ENCODE measurements around the gene TCERG1L. TPM values are rescaled to one million over a fixed set of nuclear protein-coding genes. Genes with fewer than 3 reads are reported as not detected.

Gene TCERG1L
- total and polyA plus RNA-seq, 2 experiments from 2014 or later: not detected

GRCh38 chr10:131165092-131165491, 146.4 kb downstream of the TCERG1L start:
- H3K79me2 ChIP-seq (ENCODE audit: insufficient read depth): no peaks in the 10 kb centered on the region
- H2AFZ ChIP-seq: no peak overlapping the region
- H3K4me2 ChIP-seq (ENCODE audit: unreplicated experiment): no peak overlapping the region
- TF ChIP-seq EZH2 (IDR thresholded peaks at IDR 0.05; ENCODE audit: insufficient read depth, poor library complexity, severe bottlenecking) (no peak), EZH2phosphoT487 (IDR thresholded peaks at IDR 0.05; ENCODE audit: insufficient read depth, low read depth) (no peak)
- no peaks in the 10 kb centered on the region for H4K20me1 ChIP-seq (ENCODE audit: insufficient read depth)
- H3K9me3 ChIP-seq (ENCODE audit: low read depth): no peaks in the 10 kb centered on the region
- H3K9me2 ChIP-seq (ENCODE audit: insufficient read depth): no peaks in the 10 kb centered on the region
- no peaks in the 10 kb centered on the region for H3K4me1 ChIP-seq (ENCODE audit: insufficient read depth)
- no peak overlapping the region for H3K4me3 ChIP-seq
- H3K27ac ChIP-seq: no peak overlapping the region
- in situ Hi-C loops (cut with MboI): no loop called here
- no peaks in the 10 kb centered on the region for H3K27me3 ChIP-seq (replicated peaks; ENCODE audit: insufficient read depth)
- H3F3A ChIP-seq (ENCODE audit: insufficient read depth): no peaks in the 10 kb centered on the region
- DNase-seq: no peak
- WGBS, 2 experiments (ENCODE audit: low coverage in 1 of 2, low lambda C conversion rate in 2 of 2, missing lambda C conversion rate in 2 of 2): 23 to 24% methylated on average over 7 of the region's 7 CpGs
- H3K9ac ChIP-seq: no peak overlapping the region
- no peaks in the 10 kb centered on the region for H3K36me3 ChIP-seq (ENCODE audit: low read depth)

DNA sequence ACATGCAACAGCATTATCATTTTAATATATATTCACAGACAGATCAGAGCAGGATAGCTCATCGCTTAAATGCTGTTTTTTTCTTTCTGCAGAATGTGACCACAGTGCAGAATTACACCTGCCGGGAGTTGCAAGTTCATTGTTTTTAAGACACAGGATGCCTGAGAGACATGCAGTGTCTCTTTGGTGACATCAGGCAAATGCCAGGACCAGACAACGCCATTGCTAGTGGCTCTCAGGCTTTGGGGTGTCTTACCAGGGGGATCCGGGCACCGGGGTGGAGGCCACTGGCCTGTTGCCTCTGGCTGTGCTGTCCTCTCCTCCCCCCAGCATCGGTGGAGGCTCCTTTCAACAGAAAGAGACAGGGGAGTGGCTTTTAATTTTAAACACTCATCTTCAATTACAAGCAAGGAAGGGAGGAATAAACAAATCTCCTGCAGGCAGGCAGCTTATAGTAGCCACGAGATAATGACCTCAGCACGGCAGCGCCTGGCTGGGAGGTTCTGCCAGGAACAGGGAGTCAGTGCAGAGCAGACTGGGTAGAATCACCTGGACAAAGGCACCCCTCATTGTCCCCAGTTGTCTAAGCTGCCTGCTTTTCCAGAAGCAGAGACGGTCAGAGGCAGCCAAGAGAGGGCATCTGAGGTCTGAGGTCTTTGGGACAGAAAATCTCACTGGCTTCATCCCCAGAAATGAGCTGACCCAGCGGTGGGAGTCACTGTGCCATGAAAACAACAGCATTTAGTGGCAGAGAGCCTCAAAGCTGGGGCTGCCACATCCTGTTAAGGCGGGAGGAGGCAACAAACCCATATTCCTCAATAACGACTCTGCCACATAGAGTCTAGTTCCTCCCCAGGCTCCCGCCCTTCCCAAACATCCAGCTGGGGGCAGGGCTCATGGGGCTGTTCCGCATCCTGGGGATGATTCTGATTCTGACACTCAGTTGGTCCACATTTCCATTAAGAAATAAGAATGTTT, 148.4 kb downstream of the TCERG1L start:
- no peaks in the 10 kb centered on the region for H3K27me3 ChIP-seq (replicated peaks; ENCODE audit: insufficient read depth)
- WGBS, 2 experiments (ENCODE audit: low coverage in 1 of 2, low lambda C conversion rate in 2 of 2, missing lambda C conversion rate in 2 of 2): 13% methylated on average over 15 of the region's 15 CpGs
- H3K79me2 ChIP-seq (ENCODE audit: insufficient read depth): no peaks in the 10 kb centered on the region
- no peaks in the 10 kb centered on the region for H3K9me2 ChIP-seq (ENCODE audit: insufficient read depth)
- no peaks in the 10 kb centered on the region for H3F3A ChIP-seq (ENCODE audit: insufficient read depth)
- no peak overlapping the region for H3K4me2 ChIP-seq (ENCODE audit: unreplicated experiment)
- no peaks in the 10 kb centered on the region for H3K9me3 ChIP-seq (ENCODE audit: low read depth)
- H3K27ac ChIP-seq: no peak overlapping the region
- no peaks in the 10 kb centered on the region for H3K36me3 ChIP-seq (ENCODE audit: low read depth)
- in situ Hi-C loops (cut with MboI): no loop called here
- no peak for DNase-seq
- H4K20me1 ChIP-seq (ENCODE audit: insufficient read depth): no peaks in the 10 kb centered on the region
- no peaks in the 10 kb centered on the region for H3K4me1 ChIP-seq (ENCODE audit: insufficient read depth)
- TF ChIP-seq EZH2 (IDR thresholded peaks at IDR 0.05; ENCODE audit: insufficient read depth, poor library complexity, severe bottlenecking) (no peak), EZH2phosphoT487 (IDR thresholded peaks at IDR 0.05; ENCODE audit: insufficient read depth, low read depth) (no peak)
- no peak overlapping the region for H3K9ac ChIP-seq
- no peak overlapping the region for H3K4me3 ChIP-seq
- H2AFZ ChIP-seq: no peak overlapping the region

DNA sequence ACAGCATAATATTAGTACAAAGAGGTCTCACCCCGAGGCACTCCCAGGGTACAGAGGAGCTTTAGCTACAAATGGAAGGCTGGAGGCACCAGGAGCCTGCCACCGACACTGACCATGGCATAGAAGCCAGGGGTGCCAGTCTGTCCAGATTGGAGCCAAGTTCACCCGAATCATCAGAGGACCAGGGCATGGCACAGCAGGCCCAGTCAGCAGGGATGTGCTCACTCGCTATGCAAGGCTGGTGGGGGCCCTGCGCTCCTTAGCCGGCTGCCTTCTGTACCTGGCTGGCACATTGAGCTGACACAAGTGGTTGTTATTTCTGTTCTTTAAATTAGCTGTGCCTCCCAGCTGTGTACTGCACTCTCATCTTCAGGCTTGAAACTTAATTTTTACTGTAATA, 149.3 kb downstream of the TCERG1L start:
- Histone ChIP-seq H3F3A (ENCODE audit: insufficient read depth) (no peaks in the 10 kb centered on the region), H3K4me2 (ENCODE audit: unreplicated experiment) (no peak overlapping the region), H3K27ac (no peak overlapping the region), H3K4me3 (no peak overlapping the region), H4K20me1 (ENCODE audit: insufficient read depth) (no peaks in the 10 kb centered on the region), H3K4me1 (ENCODE audit: insufficient read depth) (no peaks in the 10 kb centered on the region), H3K9me2 (ENCODE audit: insufficient read depth) (no peaks in the 10 kb centered on the region), H3K27me3 (replicated peaks; ENCODE audit: insufficient read depth) (no peaks in the 10 kb centered on the region), H3K9ac (no peak overlapping the region), H3K36me3 (ENCODE audit: low read depth) (no peaks in the 10 kb centered on the region), H2AFZ (no peak overlapping the region), H3K79me2 (ENCODE audit: insufficient read depth) (no peaks in the 10 kb centered on the region), H3K9me3 (ENCODE audit: low read depth) (no peaks in the 10 kb centered on the region)
- in situ Hi-C loops (cut with MboI): no loop called here
- no peak for DNase-seq
- TF ChIP-seq EZH2phosphoT487 (IDR thresholded peaks at IDR 0.05; ENCODE audit: insufficient read depth, low read depth) (no peak), EZH2 (IDR thresholded peaks at IDR 0.05; ENCODE audit: insufficient read depth, poor library complexity, severe bottlenecking) (no peak)
- WGBS, 2 experiments (ENCODE audit: low coverage in 1 of 2, low lambda C conversion rate in 2 of 2, missing lambda C conversion rate in 2 of 2): 38 to 46% methylated on average over 6 of the region's 6 CpGs

DNA sequence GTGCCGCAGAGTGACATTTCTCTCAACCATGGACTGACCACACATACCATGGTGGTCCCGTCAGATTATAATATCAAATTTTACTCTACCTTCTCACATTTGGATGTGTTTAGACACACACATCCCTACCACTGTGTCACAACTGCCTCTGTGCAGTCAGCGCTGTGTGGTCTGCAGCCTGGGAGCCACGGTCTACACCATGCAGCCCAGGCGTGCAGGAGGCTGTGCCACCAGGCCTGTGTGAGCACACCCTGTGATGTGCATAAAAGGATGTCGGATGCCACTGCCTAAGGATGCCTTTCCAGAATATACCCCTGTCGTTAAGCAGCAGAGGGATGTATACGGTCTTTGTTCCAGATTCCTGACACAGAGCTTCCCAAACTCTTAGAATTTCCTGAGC, 150.4 kb downstream of the TCERG1L start:
- no peak overlapping the region for H3K4me2 ChIP-seq (ENCODE audit: unreplicated experiment)
- no peaks in the 10 kb centered on the region for H3K27me3 ChIP-seq (replicated peaks; ENCODE audit: insufficient read depth)
- H3K9me3 ChIP-seq (ENCODE audit: low read depth): no peaks in the 10 kb centered on the region
- no peaks in the 10 kb centered on the region for H3F3A ChIP-seq (ENCODE audit: insufficient read depth)
- H3K36me3 ChIP-seq (ENCODE audit: low read depth): no peaks in the 10 kb centered on the region
- no peak overlapping the region for H2AFZ ChIP-seq
- H3K79me2 ChIP-seq (ENCODE audit: insufficient read depth): no peaks in the 10 kb centered on the region
- in situ Hi-C loops (cut with MboI): no loop called here
- H3K4me3 ChIP-seq: no peak overlapping the region
- no peak overlapping the region for H3K27ac ChIP-seq
- H3K4me1 ChIP-seq (ENCODE audit: insufficient read depth): no peaks in the 10 kb centered on the region
- no peaks in the 10 kb centered on the region for H3K9me2 ChIP-seq (ENCODE audit: insufficient read depth)
- no peak for DNase-seq
- TF ChIP-seq EZH2 (IDR thresholded peaks at IDR 0.05; ENCODE audit: insufficient read depth, poor library complexity, severe bottlenecking) (no peak), EZH2phosphoT487 (IDR thresholded peaks at IDR 0.05; ENCODE audit: insufficient read depth, low read depth) (no peak)
- 53 to 63% methylated on average over 8 of the region's 8 CpGs for WGBS, 2 experiments (ENCODE audit: low coverage in 1 of 2, low lambda C conversion rate in 2 of 2, missing lambda C conversion rate in 2 of 2)
- no peaks in the 10 kb centered on the region for H4K20me1 ChIP-seq (ENCODE audit: insufficient read depth)
- no peak overlapping the region for H3K9ac ChIP-seq
